Osteoblast (primary cell): ENCODE results near the gene SRRM2. TPM values are rescaled to one million over a fixed set of nuclear protein-coding genes. Genes with fewer than 3 reads are reported as not detected.

Source experiments
- DNase-seq: peaks from one replicate; pipeline ENCODE4 v3.0.0; 2011; ENCODE audit warnings: low spot score, mixed read lengths; ENCODE audit not compliant: insufficient read length; ENCODE audit errors: missing footprints
- H2AFZ ChIP-seq: 2 replicates; pipeline ENCODE4 v1.6.0; 2011; ENCODE audit warnings: mild to moderate bottlenecking, low read length
- H3K27ac ChIP-seq: 2 replicates; pipeline ENCODE4 v1.5.1; 2011; ENCODE audit warnings: mild to moderate bottlenecking, low read depth, low read length, moderate library complexity
- H3K27me3 ChIP-seq: 2 replicates; pipeline ENCODE4 v1.6.0; 2012; ENCODE audit warnings: mild to moderate bottlenecking, control low read depth, inconsistent platforms, low read length, moderate library complexity; ENCODE audit not compliant: insufficient read depth
- H3K36me3 ChIP-seq: 2 replicates; pipeline ENCODE4 v1.5.1; 2011; ENCODE audit warnings: mild to moderate bottlenecking, low read length, control low read depth, moderate library complexity; ENCODE audit not compliant: insufficient read depth
- H3K4me1 ChIP-seq: 2 replicates; pipeline ENCODE4 v1.5.1; 2011; ENCODE audit warnings: mild to moderate bottlenecking, low read length, control low read depth, moderate library complexity; ENCODE audit not compliant: insufficient read depth
- H3K4me2 ChIP-seq: 2 replicates; pipeline ENCODE4 v1.6.0; 2011; ENCODE audit warnings: mild to moderate bottlenecking, low read length; ENCODE audit not compliant: insufficient read depth
- H3K4me3 ChIP-seq: fragments of 200-600 bp; sonication (generic); 3 replicates; pipeline ENCODE4 v1.5.1; 2012; ENCODE audit warnings: mild to moderate bottlenecking, low read length, inconsistent platforms; ENCODE audit not compliant: insufficient read depth
- H3K79me2 ChIP-seq: 2 replicates; pipeline ENCODE4 v1.6.0; 2012; ENCODE audit warnings: mild to moderate bottlenecking, low read length, control low read depth, inconsistent platforms; ENCODE audit not compliant: insufficient read depth
- H3K9me3 ChIP-seq: 2 replicates; pipeline ENCODE4 v1.5.1; 2011; ENCODE audit warnings: low read depth, low read length, control low read depth
- H4K20me1 ChIP-seq: 2 replicates; pipeline ENCODE4 v1.6.0; 2012; ENCODE audit warnings: mild to moderate bottlenecking, low read length, control low read depth; ENCODE audit not compliant: insufficient read depth
- CTCF ChIP-seq: IDR thresholded peaks from 2 replicates; pipeline ENCODE4 v1.5.1; 2011; ENCODE audit warnings: mild to moderate bottlenecking, low read depth, low read length, moderate library complexity; ENCODE audit errors: extremely low read depth
- total RNA-seq: library from RNA; depleted of rRNA; stranded (reverse); fragments of >200 nt; gene quantifications from 2 replicates; pipeline ENCODE4 v1.2.3, GENCODE V29; 2012

The SRRM2 gene
- total RNA-seq, 1 donor = 56.8 TPM

- Histone ChIP-seq H3K4me2 (no peak overlapping the region), H3K36me3 (peaks cover 64% of the 10 kb centered on the region), H4K20me1 (peaks cover 55% of the 10 kb centered on the region), H3K79me2 (peaks cover 93% of the 10 kb centered on the region), H3K4me1 (peaks cover 23% of the 10 kb centered on the region), H3K9me3 (no peaks in the 10 kb centered on the region), H3K27me3 (no peaks in the 10 kb centered on the region), H3K27ac (peak overlapping the region; percentile 71), H2AFZ (no peak overlapping the region), H3K4me3 (no peak overlapping the region)
- DNase-seq = peak; percentile 85
- TF ChIP-seq CTCF = no peak
Observed at GRCh38 chr16:2773188-2773968, 20.9 kb downstream of the SRRM2 start.

GRCh38 chr16:2774161-2774891, 21.9 kb downstream of the SRRM2 start:
- H3K27me3 ChIP-seq = no peaks in the 10 kb centered on the region
- no peak overlapping the region for H3K4me2 ChIP-seq
- H4K20me1 ChIP-seq = peaks cover 48% of the 10 kb centered on the region
- H2AFZ ChIP-seq = no peak overlapping the region
- H3K4me3 ChIP-seq = no peak overlapping the region
- peaks cover 55% of the 10 kb centered on the region for H3K36me3 ChIP-seq
- peaks cover 25% of the 10 kb centered on the region for H3K4me1 ChIP-seq
- H3K79me2 ChIP-seq = peaks cover 89% of the 10 kb centered on the region
- TF ChIP-seq CTCF = no peak
- H3K9me3 ChIP-seq = no peaks in the 10 kb centered on the region
- DNase-seq = peak; percentile 82
- peak overlapping the region; percentile 19 for H3K27ac ChIP-seq

GRCh38 chr16:2775131-2775716, 22.8 kb downstream of the SRRM2 start:
- Histone ChIP-seq H3K9me3 (no peaks in the 10 kb centered on the region), H3K4me3 (no peak overlapping the region), H3K36me3 (peaks cover 46% of the 10 kb centered on the region), H3K4me1 (peaks cover 25% of the 10 kb centered on the region), H3K27ac (peak overlapping the region; percentile 36), H3K79me2 (peaks cover 80% of the 10 kb centered on the region), H4K20me1 (peaks cover 43% of the 10 kb centered on the region), H3K27me3 (no peaks in the 10 kb centered on the region), H3K4me2 (peak overlapping the region; percentile 92), H2AFZ (no peak overlapping the region)
- no peak for TF ChIP-seq CTCF
- no peak for DNase-seq
